Measurements from ENCODE around the gene PRDM2.

Gene PRDM2

DNA sequence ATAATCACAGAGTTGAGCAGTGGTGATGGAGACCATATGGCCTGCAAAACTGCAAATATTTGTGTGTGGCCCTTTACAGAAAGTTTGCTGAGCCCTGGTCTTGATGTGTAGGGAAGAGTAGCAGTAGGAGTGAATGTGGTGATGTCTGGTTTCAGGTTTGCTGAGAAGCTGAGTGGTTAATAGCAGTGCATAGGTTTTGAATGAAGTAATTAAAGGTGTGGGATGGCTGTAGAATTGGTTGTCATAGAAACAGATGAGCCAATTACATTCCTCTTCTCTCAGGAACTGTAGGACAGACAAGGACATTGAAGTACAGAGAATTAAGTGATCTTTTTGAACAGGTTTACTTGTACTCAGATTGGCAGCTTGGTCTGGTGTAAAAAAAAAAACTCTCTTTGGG is 37.4 kb downstream of the PRDM2 start:
- DNase-seq, result no peak

DNA sequence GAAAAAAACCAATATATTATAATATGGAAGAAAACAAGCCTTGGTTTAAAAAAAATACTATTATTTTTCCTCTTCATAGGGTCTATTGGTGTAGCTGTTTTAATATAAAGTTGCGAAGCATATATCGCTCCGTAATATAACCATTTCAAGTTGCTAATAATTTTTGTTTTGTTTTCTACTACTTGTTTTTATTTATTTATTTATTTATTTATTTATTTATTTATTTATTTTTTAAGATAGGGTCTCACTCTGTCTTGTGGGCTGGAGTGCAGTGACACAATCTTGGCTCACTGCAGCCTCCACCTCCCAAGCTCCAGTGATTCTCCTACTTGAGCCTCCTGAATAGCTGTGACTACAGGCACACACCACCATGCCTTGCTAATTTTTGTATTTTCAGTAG is 46.4 kb downstream of the PRDM2 start:
- DNase-seq, result no peak

DNA sequence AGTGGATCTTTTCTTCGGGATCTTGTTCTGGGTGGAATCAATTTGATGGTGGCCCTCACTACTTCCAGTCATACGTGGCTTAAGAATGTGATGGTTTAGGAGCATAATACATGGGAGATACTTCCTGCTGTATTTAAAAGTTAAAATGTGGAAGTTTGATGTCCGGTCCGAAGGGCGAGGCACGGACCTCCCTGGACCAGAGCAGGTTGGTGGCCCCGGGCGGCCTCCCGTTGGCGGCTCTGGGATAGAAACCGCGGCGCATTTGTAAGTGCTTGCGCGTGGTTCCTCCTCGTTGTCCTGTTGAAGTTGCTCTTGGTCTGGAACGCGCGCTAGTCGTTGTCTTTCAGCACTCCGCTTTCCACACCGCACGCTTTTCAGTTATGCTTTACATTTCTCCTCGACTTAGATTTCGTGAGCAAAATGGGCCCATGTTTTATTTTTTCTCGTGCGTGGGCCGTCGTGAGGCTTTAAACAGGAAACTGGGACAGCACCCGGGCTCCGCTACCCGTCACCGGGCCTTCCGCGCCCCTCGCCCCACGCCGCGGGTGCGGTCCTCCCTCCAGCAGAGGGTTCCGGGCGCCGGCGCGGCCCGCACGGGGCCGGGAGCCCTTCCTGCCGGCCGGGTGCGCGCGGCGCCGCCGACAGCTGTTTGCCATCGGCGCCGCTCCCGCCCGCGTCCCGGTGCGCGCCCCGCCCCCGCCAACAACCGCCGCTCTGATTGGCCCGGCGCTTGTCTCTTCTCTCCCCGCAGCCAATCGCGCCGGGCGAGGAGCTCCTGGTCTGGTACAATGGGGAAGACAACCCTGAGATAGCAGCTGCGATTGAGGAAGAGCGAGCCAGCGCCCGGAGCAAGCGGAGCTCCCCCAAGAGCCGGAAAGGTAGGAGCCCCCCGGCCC is 48.9 kb downstream of the PRDM2 start:
- peak; percentile 97 for DNase-seq

DNA sequence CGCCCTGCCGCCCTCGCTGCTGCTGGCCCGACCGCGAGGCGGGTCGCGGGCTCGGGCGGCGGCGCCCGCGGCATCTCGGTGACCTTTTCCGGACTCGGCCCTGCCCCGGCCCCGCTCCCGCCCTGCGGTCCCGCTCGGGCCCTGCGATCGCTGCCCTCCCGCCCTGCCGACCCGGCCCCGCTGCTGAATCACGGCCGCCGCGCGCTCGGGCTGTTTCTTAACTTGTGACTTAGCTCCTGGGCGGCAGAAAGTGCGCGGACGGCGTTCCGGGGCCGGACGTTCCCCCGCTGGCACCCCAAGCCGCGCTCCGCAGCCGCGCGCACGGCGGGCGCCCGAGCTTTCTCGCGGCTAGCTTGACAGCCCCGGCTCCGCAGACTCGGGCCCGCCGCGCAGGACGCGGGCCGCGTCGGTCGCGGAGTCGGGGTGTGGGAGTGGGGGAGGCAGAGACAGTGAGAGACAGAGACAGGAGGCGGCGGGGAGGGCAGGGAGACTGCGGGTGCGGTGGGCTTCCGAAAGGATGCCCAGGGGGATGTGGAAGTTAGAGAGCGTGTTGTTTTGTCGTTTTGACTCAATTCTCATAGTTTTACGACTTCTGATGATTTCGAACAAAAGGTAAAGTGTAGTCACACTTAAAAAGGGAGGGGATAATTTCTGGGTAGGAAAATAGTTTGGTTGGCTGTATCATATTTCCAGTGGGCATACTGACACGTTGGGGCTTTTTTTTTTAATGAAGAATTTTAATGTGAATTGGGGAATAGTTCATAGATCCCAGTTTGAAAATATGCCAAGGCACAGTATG is 49.8 kb downstream of the PRDM2 start:
- peak; percentile 50 for DNase-seq

DNA sequence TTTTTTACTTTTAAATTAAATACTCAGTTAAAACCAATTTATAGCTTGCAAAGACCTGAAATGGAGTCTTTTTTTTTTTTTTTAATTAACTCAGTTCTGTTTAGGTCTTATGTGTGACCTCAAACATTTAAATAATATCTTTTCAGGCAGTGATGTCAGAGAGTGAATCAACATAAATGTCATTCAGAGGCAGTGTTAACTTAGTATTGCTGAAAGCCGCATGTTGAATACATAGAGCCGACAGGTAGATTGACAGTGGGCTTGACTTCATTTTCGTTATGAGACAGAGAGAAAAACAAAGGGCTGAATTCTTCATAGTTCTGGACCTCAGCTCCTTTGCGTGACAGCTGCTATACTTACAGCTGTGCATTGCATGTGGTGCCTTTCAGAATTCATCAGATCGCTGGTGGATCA is 51.5 kb downstream of the PRDM2 start:
- DNase-seq, result no peak

DNA sequence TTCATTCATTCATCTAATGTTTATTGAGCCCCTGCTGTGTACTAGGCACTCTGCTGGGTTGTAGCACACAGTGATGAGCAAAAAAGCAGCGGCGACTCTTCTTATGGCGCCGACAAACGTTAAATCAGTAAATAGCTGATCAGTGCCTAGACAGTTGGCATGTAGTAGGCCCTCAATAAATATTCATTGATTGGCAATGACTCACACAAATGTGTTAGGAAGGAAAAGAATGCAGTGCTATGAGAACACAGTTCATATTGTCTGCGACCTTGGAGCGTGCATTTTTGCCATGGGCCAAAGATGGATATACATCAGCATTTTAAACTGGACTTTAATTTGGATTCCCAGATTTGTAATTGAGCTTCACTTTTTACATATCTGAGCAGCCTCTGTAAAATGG is 52.0 kb downstream of the PRDM2 start:
- DNase-seq, result no peak

DNA sequence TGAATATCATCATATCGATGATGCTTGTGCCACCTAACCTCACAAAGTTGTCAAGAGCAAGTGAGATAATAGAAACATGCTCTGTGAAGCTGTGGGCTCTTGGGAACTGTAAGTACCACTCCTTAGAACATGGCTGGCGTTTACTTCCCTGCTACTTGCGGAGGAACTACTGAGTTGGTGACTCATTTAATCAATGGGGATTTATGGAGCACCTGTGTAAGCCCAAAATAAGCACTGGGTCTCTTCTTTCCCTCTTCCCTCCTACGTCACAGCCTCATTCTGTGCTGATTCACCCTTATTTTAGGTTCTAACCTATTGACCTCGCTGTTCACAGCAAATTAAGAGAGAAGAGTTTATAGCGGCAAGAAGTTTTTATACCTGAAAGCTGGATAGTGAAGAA is 52.9 kb downstream of the PRDM2 start:
- no peak for DNase-seq

DNA sequence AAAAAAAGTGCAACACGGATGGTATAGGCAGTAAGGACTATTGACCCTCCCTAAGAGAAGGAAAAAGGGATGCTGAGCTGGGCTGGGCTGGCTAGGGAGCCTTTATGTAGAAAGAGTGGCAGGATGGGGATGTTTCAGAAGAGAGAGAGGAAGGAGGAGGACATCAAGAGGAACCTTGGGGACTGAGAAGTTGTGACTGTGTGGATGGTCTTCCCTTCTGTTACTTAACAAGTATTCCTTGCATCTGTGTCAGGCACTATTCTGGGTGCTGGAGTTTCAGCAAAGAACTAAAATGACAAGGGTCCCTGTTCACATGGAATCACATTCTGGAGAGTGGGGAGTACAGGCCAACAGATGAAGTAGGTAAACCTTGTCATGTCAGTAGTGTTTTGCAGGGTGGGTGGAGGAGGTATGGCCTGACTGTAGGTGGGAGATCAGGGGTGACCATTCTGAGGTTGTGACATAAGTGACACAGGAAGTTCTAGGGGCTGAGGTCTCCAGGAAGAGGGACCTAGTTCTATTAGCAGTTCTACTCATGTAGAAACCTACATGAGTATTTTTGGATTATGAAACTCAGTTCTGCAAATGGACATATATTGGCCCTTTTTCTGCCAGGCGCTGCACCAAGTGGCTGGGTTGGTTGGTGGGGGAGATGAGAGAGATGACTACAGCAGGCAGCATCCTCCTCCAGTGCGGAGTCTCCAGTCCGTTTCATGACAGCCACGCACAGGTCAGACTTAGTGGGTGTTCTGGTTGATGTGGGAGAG is 53.8 kb downstream of the PRDM2 start:
- no peak for DNase-seq

DNA sequence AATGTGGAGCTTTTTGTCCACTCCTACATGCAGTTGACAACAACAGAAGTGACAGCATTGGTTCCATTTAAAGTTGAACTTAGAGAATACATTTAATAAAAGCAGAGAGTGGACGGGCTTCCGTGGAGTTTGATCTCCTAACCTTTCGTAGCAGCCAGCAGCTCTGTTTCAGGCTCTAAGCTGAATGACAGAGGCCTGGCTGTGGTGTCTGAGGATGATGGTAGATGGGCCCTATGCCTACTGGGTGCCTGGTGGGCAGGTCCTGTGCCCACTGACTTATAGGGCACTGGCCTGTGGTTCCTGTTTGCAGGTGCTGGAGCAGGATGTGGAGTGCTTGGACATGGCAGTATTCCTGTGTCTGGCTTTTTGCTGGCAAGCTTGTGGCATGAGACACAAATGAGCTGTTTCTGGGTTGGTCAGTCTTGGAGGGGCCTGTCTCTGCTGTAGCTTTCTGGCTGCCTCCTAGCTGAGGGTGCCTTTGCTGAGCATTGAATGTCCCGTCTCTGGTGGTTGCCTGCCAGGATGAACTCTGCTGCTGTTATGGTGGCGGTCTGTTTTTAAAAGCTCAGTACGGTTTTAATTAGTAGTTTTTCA is 54.6 kb downstream of the PRDM2 start:
- DNase-seq, result no peak

DNA sequence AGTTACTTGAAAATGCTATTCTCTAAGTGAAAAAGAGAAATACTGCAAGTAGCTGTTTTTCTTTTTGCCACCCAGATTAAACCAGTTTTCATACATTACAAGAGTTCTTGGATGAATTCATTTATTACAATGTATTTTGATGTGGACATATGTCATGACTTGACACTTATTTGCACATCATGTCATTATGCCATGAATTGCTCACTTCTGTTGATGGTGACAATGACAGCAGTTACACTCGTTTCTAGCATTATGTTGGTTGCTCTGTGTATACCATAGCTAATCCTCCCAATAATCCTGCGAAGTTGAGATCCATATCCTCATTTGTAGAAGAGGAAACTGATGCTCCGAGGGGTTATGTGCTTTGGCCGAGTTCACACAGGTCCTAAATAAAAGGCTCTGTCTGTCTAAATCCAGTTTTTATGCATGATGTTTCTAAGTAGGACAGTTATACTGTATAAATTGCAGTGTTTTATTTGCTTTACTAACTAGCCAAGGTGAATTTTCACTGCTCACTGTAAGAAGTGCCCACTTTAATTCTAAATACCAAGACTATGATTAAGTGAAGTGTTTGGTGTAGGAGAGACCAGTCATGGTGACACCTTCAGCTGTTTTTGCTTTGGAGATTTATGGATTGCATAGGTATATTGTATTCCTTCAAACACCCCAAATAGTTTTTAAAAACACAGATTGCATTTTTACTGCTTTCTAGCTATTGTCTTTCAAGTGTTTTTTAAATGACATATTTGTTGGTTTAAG is 56.7 kb downstream of the PRDM2 start:
- DNase-seq, result no peak

DNA sequence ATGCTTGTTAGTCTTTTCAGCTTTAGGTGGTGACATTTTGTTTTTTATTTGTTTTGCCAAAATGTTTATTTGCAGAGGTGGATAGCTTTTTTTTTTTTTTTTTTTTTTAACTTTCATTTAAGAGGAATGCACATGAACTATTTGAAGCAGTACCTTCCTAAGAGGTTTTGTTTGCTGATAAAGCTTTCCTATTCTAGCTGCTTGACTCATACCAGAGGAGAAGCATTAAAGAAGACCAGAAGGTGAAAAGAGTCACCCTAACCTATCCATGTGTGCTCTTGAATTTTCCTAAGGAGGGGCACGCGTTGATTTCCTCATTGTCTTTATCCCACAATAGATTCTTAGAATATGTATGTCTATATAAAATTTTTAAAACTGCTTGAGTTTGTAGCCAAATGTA is 57.7 kb downstream of the PRDM2 start:
- DNase-seq, result no peak

DNA sequence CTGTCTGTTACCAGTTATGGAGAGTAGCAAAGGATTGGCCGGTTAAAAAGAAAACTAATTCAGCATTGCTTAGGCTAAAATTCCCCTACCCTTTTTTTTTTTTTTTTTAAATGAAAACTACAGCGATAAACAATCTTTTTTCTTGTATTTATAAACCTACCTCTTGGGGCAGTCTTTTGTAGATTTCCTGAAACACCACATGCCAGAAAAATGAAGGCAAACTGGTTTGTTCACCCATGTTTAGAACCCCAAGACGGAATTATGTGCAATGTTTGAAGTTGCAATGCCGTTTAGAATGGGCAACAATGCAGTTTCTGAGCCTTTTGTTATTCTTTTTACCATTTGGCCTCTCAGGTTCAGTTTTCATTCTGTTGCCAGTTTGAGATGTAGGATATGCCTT is 59.1 kb downstream of the PRDM2 start:
- no peak for DNase-seq

DNA sequence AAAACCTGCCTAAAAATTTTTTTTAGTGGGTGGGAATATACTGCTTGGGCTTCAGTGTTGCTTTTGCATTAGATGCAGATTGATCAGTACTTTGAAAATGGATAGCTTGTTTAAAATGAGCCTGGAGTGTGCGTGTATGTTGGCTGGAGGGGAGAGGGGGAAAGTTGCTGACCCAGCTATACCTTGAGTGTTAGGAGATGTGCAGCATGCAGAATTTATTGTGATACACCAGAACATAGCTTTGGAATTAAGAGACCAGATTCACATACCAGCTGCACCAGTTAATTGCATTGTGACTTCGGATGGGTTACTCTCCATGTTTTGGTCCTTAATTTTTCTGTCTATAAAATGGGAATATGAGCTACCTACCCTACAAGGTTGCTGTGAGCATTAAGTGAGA is 60.4 kb downstream of the PRDM2 start:
- DNase-seq, result no peak

DNA sequence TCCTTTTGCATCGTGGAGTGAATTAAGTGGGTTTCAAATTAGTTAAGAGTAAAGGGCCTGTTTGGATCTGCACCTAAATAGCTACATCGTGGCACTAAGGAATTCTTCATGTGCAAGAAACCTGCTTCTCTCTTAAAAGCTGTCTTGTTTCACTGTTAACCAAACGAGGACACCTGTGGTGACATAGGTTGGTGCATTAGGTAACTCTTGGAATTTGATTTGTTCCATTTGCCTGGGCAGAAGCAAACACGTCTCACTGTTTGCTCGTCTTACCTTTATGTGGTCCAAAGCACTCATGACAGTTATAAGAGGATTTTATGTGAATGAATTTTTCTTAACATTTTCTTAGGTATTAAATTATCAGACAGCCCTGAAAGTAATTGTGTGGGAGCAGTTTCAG is 60.9 kb downstream of the PRDM2 start:
- no peak for DNase-seq

DNA sequence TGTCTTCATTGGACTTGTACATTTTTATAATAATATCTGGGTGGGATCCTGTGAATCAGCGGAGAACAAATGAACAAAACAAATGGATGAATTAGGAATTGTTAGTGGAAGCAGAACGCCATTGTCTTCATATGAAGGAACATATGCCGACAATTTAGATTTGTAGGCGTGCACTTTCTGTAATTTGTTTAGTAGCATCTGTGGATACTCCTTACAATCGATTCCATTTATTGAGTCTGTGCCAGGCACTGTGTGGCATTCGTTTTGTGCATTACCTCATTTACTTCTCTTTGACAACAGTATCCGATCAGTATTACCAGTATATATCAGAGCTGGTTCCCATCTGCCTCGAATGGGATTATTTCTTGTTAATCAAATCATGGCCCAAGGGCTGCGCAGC is 61.9 kb downstream of the PRDM2 start:
- DNase-seq, result no peak

DNA sequence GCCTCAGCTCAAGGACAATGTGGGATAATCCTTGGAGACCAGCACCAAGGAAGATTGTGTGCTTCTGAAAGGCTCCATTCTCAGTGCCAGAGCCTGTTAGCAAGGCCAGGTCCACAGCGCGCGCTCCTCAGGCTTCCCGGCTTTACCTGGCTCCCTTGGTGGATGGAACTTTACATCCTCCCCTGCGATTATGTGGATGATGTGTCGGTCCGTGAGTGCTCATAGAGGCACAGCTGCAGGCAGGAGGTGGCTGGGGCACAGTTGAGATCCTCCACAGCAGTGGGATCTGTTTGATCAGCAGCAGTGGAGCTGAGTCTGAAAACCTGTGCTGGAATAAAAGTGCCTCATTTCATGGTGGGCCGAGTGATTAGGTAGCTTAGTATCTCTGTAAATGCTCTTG is 62.7 kb downstream of the PRDM2 start:
- DNase-seq, result no peak

DNA sequence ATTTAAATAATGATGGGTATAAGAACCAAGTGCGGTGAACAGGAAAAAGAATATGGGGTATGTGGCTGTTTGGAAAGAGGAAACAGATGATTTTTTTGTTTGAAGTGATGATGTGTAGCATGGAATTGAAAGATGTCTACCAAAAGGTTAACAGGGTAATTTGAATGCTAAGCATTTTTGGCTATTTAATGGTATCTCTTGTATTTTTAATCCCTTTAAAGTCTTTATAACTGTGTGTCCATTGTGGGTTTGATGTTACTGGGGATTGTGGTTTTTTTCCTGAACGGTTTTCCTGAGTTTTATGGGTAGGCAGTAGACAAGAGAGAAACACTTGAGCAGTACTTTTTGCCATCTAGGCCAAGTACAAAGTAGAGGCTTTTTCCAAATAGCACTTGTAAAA is 63.2 kb downstream of the PRDM2 start:
- DNase-seq, result no peak

DNA sequence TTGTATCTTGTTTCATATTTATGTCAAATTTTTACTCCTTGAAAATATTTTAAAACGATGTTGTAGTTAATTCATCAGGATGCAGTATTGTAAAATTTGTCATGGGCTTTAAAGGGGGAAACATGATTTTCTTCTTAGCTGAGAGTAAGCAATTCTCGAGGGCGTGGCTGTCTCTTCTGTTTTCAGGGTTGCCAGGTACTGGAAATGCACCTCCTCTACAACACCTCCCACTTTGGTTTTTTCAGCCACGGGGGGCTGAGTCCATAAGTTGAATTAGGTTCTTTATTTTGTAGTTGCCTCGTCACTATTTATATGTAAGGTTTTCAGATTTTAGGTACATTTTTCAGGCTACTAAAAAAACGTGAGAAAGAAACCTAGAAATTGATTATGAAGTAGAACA is 64.0 kb downstream of the PRDM2 start:
- DNase-seq, result no peak

DNA sequence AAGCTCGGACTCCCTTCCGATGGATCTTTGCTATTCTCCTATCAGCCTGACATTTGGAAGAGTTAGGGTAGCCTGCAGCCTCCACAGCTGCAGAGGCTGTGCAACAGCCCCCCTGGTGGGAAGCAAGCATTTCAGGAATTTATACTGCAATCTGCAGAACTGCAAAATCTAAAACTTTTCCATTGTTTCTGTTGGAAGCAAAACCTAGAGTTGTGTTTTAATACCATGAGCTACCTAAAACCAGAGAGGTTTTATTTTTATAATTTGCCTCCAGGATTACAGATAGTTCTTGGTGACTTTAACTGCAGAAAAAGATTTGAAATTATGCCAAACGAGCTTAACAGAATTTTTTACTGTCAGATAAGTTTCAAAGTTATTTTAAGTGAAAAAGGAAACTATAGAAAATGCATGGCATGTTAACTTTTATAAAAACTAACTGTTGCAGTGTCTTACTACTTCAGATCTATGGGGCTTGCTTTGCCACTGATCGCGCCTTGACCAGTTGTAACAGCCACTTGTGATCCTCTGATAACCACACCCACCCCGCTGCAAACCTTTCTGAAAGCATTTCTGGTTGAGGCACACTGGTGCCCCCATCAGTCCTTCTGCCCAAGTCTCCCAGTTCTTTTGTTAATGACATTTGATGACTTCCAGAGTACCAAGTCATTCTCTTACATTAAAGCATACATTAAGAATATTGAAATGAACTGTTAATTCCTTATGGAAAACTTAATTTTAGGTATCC is 64.8 kb downstream of the PRDM2 start:
- DNase-seq, result no peak

DNA sequence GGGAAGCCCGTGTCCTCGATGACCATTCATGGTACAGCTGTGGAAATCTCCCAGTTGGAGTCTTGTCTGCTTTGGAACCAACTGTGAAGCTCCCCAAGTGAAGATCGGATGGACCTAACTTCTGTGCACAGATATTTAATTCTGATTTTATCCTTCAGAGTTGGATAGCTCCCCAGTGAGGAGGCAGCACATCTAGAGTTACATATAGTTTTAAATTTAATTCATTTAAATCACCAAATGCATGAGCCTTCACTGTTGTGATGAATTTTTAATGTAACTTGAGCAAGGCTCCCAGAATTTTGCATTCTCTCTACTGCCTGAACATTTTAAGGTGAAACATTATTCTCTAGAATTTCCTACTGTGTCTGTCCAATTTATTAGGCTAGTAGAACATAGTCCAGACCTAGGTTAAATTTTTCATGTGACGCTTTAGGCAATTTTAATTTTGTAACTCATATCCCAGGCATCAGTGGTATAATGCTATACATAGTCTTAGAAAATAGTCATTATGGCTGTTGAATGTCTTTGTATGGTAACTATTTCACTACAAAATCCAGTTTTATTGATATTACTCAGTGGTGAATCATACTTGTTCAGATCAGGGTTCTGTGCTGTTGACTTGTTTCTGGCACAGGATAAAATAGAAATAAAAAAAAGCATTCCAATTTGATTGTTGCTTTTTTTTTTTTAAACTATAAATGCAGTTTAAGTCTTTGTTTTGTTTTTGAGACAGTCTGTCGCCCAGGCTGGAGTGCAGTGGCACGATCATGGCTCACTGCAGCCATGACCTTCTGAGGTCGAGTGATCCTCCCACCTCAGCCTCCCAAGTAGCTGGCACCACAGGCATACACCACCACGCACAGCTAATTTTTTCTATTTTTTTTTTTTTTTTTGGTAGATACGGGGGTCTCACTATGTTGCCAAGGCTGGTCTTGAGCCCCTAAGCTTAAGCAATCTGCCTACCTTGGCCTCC is 66.9 kb downstream of the PRDM2 start:
- no peak for DNase-seq
